Smooth muscle cell (in vitro differentiated cells): ENCODE data around the gene FKBP5. TPM values are rescaled to one million over a fixed set of nuclear protein-coding genes. Genes with fewer than 3 reads are reported as not detected.

ENCODE experiments used
- DNase-seq: peaks from one replicate; lab custom pipeline; 2025; ENCODE audit not compliant: unreplicated experiment; lab: John Stamatoyannopoulos, UW
- H2AFZ ChIP-seq: fragments of 200-600 bp; sonication (generic); 2 replicates; pipeline ENCODE4 v1.6.0; 2016; ENCODE audit warnings: antibody characterized with exemption, low read depth, mild to moderate bottlenecking
- H3F3A ChIP-seq: fragments of 200-600 bp; sonication (generic); 2 replicates; pipeline ENCODE4 v1.6.0; 2017; ENCODE audit warnings: antibody characterized with exemption, low read depth
- H3K27ac ChIP-seq: fragments of 200-600 bp; sonication (generic); 2 replicates; pipeline ENCODE4 v1.5.1; 2016; ENCODE audit warnings: low read depth, mild to moderate bottlenecking
- H3K27me3 ChIP-seq: fragments of 200-600 bp; sonication (generic); 2 replicates; pipeline ENCODE4 v1.6.1; 2016; ENCODE audit warnings: low read depth, mild to moderate bottlenecking
- H3K36me3 ChIP-seq: fragments of 200-600 bp; sonication (generic); 2 replicates; pipeline ENCODE4 v1.5.1; 2016; ENCODE audit warnings: low read depth
- H3K4me1 ChIP-seq: fragments of 200-600 bp; sonication (generic); 2 replicates; pipeline ENCODE4 v1.5.1; 2016; ENCODE audit warnings: low read depth
- H3K4me2 ChIP-seq: fragments of 200-600 bp; sonication (generic); 2 replicates; pipeline ENCODE4 v1.6.0; 2016; ENCODE audit warnings: mild to moderate bottlenecking
- H3K4me3 ChIP-seq: fragments of 200-600 bp; sonication (generic); 2 replicates; pipeline ENCODE4 v1.5.1; 2016; ENCODE audit warnings: mild to moderate bottlenecking
- H3K79me2 ChIP-seq: fragments of 200-600 bp; sonication (generic); 2 replicates; pipeline ENCODE4 v1.6.0; 2016; ENCODE audit warnings: low read depth, mild to moderate bottlenecking
- H3K9ac ChIP-seq: fragments of 200-600 bp; sonication (generic); 2 replicates; pipeline ENCODE4 v1.6.0; 2016; ENCODE audit warnings: low read depth
- H3K9me3 ChIP-seq: fragments of 200-600 bp; sonication (generic); replicated peaks from 2 replicates; pipeline ENCODE4 v1.5.1; 2016; ENCODE audit warnings: low read depth
- H4K20me1 ChIP-seq: fragments of 200-600 bp; sonication (generic); 2 replicates; pipeline ENCODE4 v1.6.0; 2016; ENCODE audit warnings: low read depth
- CTCF ChIP-seq: fragments of 200-600 bp; sonication (generic); IDR thresholded peaks from 2 replicates; pipeline ENCODE4 v1.5.1; 2017; ENCODE audit warnings: borderline replicate concordance, mild to moderate bottlenecking, antibody characterized with exemption; ENCODE audit not compliant: insufficient read depth, poor library complexity, severe bottlenecking
- WGBS: methylation state at CpG from one replicate; pipeline ENCODE4 v1.1.7; 2016; ENCODE audit warnings: low lambda C conversion rate; 5-methylcytosine and 5-hydroxymethylcytosine counted together
- polyA plus RNA-seq: library from polyadenylated mRNA; unstranded; fragments of >200 nt; fragmentation: Nextera tagmentation; extraction: Ambion mirVana; gene quantifications from 2 replicates; pipeline ENCODE4 v1.2.1, GENCODE V29; 2016
- total RNA-seq: library from RNA; depleted of rRNA; stranded (reverse); fragments of >200 nt; gene quantifications from 2 replicates; pipeline ENCODE4 v1.2.3, GENCODE V29; 2014

FKBP5 gene
- total and polyA plus RNA-seq, 2 experiments from 2014 or later: 0.85 to 3.8 TPM

- no peaks in the 10 kb centered on the region for H3K36me3 ChIP-seq
- H3F3A ChIP-seq: peaks cover 5% of the 10 kb centered on the region
- no peaks in the 10 kb centered on the region for H3K79me2 ChIP-seq
- no peak overlapping the region for H2AFZ ChIP-seq
- TF ChIP-seq CTCF: no peak
- H3K9me3 ChIP-seq: no peaks in the 10 kb centered on the region
- peaks cover 24% of the 10 kb centered on the region for H3K4me1 ChIP-seq
- no peak overlapping the region for H3K4me3 ChIP-seq
- no peaks in the 10 kb centered on the region for H4K20me1 ChIP-seq
- WGBS: 83% methylated on average over 4 of the region's 4 CpGs
- H3K27ac ChIP-seq: no peak overlapping the region
- H3K27me3 ChIP-seq: no peaks in the 10 kb centered on the region
- H3K4me2 ChIP-seq: no peak overlapping the region
- H3K9ac ChIP-seq: no peak overlapping the region
- no peak for DNase-seq
Observed at GRCh38 chr6:35718375-35718736, 29.6 kb upstream of the FKBP5 start.

- Histone ChIP-seq H3F3A (peaks cover 5% of the 10 kb centered on the region), H2AFZ (no peak overlapping the region), H4K20me1 (no peaks in the 10 kb centered on the region), H3K79me2 (no peaks in the 10 kb centered on the region), H3K4me1 (peaks cover 24% of the 10 kb centered on the region), H3K4me3 (no peak overlapping the region), H3K27ac (no peak overlapping the region), H3K9me3 (no peaks in the 10 kb centered on the region), H3K27me3 (no peaks in the 10 kb centered on the region), H3K36me3 (no peaks in the 10 kb centered on the region), H3K9ac (no peak overlapping the region), H3K4me2 (no peak overlapping the region)
- TF ChIP-seq CTCF: no peak
- WGBS: 79% methylated on average over 19 of the region's 19 CpGs
- no peak for DNase-seq
Observed at GRCh38 chr6:35717449-35718374, 29.0 kb upstream of the FKBP5 start.

GRCh38 chr6:35716798-35717197, 28.1 kb upstream of the FKBP5 start:
- H3K27ac ChIP-seq: no peak overlapping the region
- 81% methylated on average over 2 of the region's 2 CpGs for WGBS
- no peaks in the 10 kb centered on the region for H3K9me3 ChIP-seq
- H3K27me3 ChIP-seq: no peaks in the 10 kb centered on the region
- peaks cover 5% of the 10 kb centered on the region for H3F3A ChIP-seq
- H3K79me2 ChIP-seq: no peaks in the 10 kb centered on the region
- H3K4me3 ChIP-seq: no peak overlapping the region
- H3K4me1 ChIP-seq: peaks cover 24% of the 10 kb centered on the region
- no peak for TF ChIP-seq CTCF
- no peak for DNase-seq
- no peaks in the 10 kb centered on the region for H4K20me1 ChIP-seq
- no peak overlapping the region for H3K9ac ChIP-seq
- H3K4me2 ChIP-seq: no peak overlapping the region
- no peaks in the 10 kb centered on the region for H3K36me3 ChIP-seq
- no peak overlapping the region for H2AFZ ChIP-seq
